ENCODE data around the gene GDAP1L1. TPM values are rescaled to one million over a fixed set of nuclear protein-coding genes. Genes with fewer than 3 reads are reported as not detected.

The GDAP1L1 gene
- total and polyA plus RNA-seq, 2 donors (not counting 1 experiment from before 2014, with no cell fraction given) = not detected

DNA sequence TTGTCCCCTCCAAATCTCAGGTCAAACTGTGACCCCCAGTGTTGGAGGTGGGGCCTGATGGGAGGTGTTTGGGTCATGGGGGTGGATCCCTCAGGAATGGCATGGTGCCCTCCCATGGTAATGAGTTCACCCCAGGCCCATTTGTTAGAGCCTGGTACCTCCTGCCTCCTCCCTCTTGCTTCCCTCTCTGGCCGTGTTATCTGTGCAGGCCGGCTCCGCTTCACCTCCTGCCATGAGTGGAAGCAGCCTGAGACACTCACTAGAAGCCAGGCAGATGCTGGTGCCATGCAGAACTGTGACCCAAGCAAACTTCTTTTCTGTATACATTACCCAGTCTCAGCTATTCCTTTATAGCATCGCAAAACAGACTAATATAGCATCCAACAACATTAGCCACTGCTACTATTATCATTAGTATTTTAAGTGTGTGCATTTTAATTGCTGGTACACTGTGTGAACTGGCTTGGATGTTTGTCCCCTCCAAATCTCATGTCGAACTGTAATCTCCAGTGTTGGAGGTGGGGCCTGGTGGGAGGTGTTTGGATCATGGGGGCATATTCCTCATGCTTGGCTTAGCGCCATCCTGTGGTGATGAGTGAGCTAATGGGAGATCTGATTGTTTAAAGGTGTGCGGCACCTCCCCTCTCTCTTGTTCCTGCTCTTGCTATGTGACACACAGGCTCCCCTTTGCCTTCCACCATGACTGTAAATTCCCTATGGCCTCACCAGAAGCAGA, 24.3 kb upstream of the GDAP1L1 start:
- TF ChIP-seq, protein P1, sequence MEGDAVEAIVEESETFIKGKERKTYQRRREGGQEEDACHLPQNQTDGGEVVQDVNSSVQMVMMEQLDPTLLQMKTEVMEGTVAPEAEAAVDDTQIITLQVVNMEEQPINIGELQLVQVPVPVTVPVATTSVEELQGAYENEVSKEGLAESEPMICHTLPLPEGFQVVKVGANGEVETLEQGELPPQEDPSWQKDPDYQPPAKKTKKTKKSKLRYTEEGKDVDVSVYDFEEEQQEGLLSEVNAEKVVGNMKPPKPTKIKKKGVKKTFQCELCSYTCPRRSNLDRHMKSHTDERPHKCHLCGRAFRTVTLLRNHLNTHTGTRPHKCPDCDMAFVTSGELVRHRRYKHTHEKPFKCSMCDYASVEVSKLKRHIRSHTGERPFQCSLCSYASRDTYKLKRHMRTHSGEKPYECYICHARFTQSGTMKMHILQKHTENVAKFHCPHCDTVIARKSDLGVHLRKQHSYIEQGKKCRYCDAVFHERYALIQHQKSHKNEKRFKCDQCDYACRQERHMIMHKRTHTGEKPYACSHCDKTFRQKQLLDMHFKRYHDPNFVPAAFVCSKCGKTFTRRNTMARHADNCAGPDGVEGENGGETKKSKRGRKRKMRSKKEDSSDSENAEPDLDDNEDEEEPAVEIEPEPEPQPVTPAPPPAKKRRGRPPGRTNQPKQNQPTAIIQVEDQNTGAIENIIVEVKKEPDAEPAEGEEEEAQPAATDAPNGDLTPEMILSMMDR (conservative IDR thresholded peaks at IDR 0.05 in 1 of 2, IDR thresholded peaks at IDR 0.05 in 1 of 2; ENCODE audit: low read depth in 1 of 2, low read length in 2 of 2) = no peak
- TF ChIP-seq EZH2 (IDR thresholded peaks at IDR 0.05; ENCODE audit: low read length, missing control alignments) = no peak
- Histone ChIP-seq H4K20me1 (ENCODE audit: control insufficient read depth, extremely low read depth, insufficient read depth, low read length) (no peaks in the 10 kb centered on the region), H3K4me2 (ENCODE audit: extremely low read depth, insufficient read depth, low read length) (no peak overlapping the region), H3K4me3 (replicated peaks in 1 of 4; ENCODE audit: control extremely low read depth in 1 of 4, insufficient read depth in 1 of 4, low read depth in 3 of 4, low read length in 4 of 4) (no peak overlapping the region), H2AFZ (ENCODE audit: low read length) (no peak overlapping the region), H3K9ac (ENCODE audit: insufficient read depth, low read length) (no peak overlapping the region), H3K4me1 (ENCODE audit: control insufficient read depth, extremely low read depth, insufficient read depth, low read length) (no peaks in the 10 kb centered on the region), H3K9me3 (ENCODE audit: control insufficient read depth, insufficient read depth, low read depth, low read length) (no peaks in the 10 kb centered on the region), H3K36me3 (ENCODE audit: control insufficient read depth, insufficient read depth, low read length) (no peaks in the 10 kb centered on the region), H3K27me3 (ENCODE audit: control insufficient read depth, insufficient read depth, low read length) (no peaks in the 10 kb centered on the region), H3K79me2 (ENCODE audit: control insufficient read depth, insufficient read depth, low read length) (no peaks in the 10 kb centered on the region), H3K27ac (ENCODE audit: insufficient read depth, low read length) (no peak overlapping the region)
- no peak for DNase-seq (ENCODE audit: low read depth in 2 of 2)

DNA sequence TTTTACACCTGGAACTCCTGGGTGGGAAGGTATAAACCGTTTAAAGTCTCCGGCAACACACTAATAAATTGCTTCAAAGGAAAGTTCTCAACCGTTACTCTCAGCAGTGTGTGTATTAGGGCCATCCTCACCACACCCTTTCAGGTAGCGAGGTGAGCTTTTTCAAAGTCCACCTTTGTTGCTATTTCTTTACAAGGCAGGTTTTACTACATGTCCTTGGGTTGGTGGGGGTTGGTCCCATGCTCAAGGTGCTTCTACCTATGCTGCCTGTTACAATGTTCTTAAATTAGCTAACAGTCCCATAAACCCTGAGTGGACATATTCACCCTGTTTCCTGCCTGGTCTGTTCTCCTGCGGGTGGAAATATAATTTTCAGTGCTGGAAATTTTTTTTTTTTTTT, 23.4 kb upstream of the GDAP1L1 start:
- Histone ChIP-seq H4K20me1 (ENCODE audit: control insufficient read depth, extremely low read depth, insufficient read depth, low read length) (no peaks in the 10 kb centered on the region), H3K4me2 (ENCODE audit: extremely low read depth, insufficient read depth, low read length) (no peak overlapping the region)
- TF ChIP-seq, protein P1 (conservative IDR thresholded peaks at IDR 0.05 in 1 of 2, IDR thresholded peaks at IDR 0.05 in 1 of 2; ENCODE audit: low read depth in 1 of 2, low read length in 2 of 2) = no peak
- no peak for TF ChIP-seq EZH2 (IDR thresholded peaks at IDR 0.05; ENCODE audit: low read length, missing control alignments)

DNA sequence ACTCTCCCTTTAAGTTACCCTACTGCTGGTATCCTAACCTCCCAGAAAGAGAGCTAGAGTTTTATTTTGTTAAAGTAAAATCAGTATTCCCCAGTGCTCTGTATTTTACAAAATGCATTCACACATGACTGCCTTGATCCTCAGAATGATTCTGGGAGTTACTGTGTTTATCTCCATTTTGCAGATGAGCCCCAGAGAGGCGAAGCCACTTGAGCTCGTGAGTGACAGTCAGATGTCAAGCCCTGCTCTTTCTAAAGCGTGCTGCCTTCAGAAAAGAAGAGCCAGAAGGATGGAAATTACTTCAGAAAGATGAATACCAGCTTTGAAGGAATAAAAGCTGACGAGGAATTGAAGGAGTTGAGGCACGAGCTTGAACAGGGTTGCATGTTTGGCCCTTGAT, 22.5 kb upstream of the GDAP1L1 start:
- Histone ChIP-seq H3K27me3 (ENCODE audit: control insufficient read depth, insufficient read depth, low read length) (no peaks in the 10 kb centered on the region), H3K9ac (ENCODE audit: insufficient read depth, low read length) (no peak overlapping the region), H3K27ac (ENCODE audit: insufficient read depth, low read length) (no peak overlapping the region), H3K9me3 (ENCODE audit: control insufficient read depth, insufficient read depth, low read depth, low read length) (no peaks in the 10 kb centered on the region), H3K4me2 (ENCODE audit: extremely low read depth, insufficient read depth, low read length) (no peak overlapping the region), H3K36me3 (ENCODE audit: control insufficient read depth, insufficient read depth, low read length) (no peaks in the 10 kb centered on the region), H3K4me1 (ENCODE audit: control insufficient read depth, extremely low read depth, insufficient read depth, low read length) (no peaks in the 10 kb centered on the region), H3K4me3 (replicated peaks in 1 of 4; ENCODE audit: control extremely low read depth in 1 of 4, insufficient read depth in 1 of 4, low read depth in 3 of 4, low read length in 4 of 4) (no peak overlapping the region), H3K79me2 (ENCODE audit: control insufficient read depth, insufficient read depth, low read length) (no peaks in the 10 kb centered on the region), H4K20me1 (ENCODE audit: control insufficient read depth, extremely low read depth, insufficient read depth, low read length) (no peaks in the 10 kb centered on the region), H2AFZ (ENCODE audit: low read length) (no peak overlapping the region)
- TF ChIP-seq, protein P1 (conservative IDR thresholded peaks at IDR 0.05 in 1 of 2, IDR thresholded peaks at IDR 0.05 in 1 of 2; ENCODE audit: low read depth in 1 of 2, low read length in 2 of 2) = no peak
- TF ChIP-seq EZH2 (IDR thresholded peaks at IDR 0.05; ENCODE audit: low read length, missing control alignments) = no peak
- DNase-seq (ENCODE audit: low read depth in 2 of 2) = no peak

More for the DNA sequence above, 23.4 kb upstream of the GDAP1L1 start:
- no peak overlapping the region for H3K9ac ChIP-seq (ENCODE audit: insufficient read depth, low read length)
- no peaks in the 10 kb centered on the region for H3K4me1 ChIP-seq (ENCODE audit: control insufficient read depth, extremely low read depth, insufficient read depth, low read length)
- no peak for DNase-seq (ENCODE audit: low read depth in 2 of 2)
- H3K27me3 ChIP-seq (ENCODE audit: control insufficient read depth, insufficient read depth, low read length) = no peaks in the 10 kb centered on the region
- H3K9me3 ChIP-seq (ENCODE audit: control insufficient read depth, insufficient read depth, low read depth, low read length) = no peaks in the 10 kb centered on the region
- no peaks in the 10 kb centered on the region for H3K36me3 ChIP-seq (ENCODE audit: control insufficient read depth, insufficient read depth, low read length)
- H2AFZ ChIP-seq (ENCODE audit: low read length) = no peak overlapping the region
- H3K79me2 ChIP-seq (ENCODE audit: control insufficient read depth, insufficient read depth, low read length) = no peaks in the 10 kb centered on the region
- no peak overlapping the region for H3K4me3 ChIP-seq (replicated peaks in 1 of 4; ENCODE audit: control extremely low read depth in 1 of 4, insufficient read depth in 1 of 4, low read depth in 3 of 4, low read length in 4 of 4)
- no peak overlapping the region for H3K27ac ChIP-seq (ENCODE audit: insufficient read depth, low read length)
